HG02759 (cell line): ENCODE data around the gene LRRC8A.

ENCODE experiments used
- ATAC-seq: cut with Tn5 transposase; IDR thresholded peaks from one replicate; pipeline ENCODE4 v1.9.1; 2021; ENCODE audit warnings: mild to moderate bottlenecking, moderate library complexity; ENCODE audit not compliant: unreplicated experiment

The LRRC8A gene

DNA sequence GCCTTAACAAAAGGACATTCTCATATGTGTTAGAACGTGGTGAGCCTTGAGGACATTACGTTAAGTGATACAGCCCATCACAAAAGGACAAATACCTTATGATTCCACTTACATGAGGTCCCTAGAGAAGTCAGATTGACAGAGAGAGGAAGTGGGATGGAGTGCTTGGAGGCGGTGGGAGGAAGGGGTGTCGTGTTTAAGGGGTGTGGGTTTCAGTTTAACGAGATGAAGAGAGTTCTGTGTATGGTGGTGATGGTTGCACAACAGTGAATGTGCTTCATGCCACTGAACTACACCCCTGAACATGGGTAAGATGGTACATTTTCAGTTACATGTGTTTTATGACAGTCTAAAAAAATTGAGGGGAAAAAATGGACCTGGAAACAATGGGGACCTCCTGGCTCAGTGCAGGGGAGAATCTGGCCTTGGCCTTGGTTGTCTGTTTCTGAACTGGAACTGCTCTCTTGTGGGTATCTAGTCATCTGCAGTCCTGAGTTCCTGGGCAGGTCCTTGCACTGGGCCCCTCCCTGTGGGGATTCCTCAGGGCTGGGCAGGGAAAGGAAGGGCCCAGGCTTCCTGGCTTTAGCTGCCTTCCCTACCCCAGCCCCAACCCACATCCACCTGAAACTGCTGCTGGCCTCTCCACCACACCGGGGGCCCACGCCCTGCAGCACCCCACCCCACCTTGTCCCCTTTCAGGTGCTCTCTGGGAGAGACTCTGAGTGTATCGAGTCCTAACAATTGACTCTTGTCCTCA is 17.8 kb downstream of the LRRC8A start:
- no peak for ATAC-seq

DNA sequence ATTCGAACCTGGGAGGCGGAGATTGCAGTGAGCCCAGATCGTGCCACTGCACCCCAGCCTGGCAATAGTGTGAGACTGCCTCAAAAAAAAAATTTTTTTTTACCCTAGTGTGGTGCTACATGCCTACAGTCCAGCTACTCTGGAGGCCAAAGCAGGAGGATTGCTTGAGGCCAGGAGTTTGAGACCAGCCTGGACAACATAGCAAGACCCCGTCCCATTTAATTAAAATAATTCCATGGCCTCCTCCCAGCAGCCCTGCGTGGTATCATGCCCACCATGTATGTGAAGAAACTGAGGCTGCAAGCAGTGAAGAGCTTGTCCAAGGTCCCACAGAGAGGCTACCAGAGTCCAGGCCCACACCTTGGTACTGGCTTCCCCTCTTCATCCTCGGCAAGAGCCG is 19.4 kb downstream of the LRRC8A start:
- ATAC-seq, result no peak

DNA sequence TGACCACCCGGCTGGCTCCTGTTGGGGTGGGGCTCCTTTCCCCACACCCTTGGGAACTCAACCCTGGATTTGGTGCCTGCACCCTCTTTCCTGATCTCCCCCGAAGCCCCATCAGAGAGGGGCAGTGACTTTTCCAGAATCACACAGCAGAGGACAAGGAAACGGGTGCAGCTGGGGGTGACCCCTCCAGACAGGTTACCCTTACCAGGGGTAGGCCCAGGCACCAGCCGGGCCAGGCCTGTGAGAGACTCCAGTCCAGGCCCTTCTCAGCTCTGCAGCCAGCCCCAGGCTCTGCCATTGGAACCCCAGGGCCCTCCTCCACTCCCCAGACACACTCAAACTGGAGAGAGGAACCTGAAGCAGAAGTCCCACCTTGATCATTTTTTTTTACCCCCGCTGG is 19.9 kb downstream of the LRRC8A start:
- ATAC-seq, result peak; percentile 8

GRCh38 chr9:128902351-128903078 is 20.6 kb downstream of the LRRC8A start:
- peak; percentile 87 for ATAC-seq

- no peak for ATAC-seq
Observed at GRCh38 chr9:128903079-128903461, 21.1 kb downstream of the LRRC8A start.

DNA sequence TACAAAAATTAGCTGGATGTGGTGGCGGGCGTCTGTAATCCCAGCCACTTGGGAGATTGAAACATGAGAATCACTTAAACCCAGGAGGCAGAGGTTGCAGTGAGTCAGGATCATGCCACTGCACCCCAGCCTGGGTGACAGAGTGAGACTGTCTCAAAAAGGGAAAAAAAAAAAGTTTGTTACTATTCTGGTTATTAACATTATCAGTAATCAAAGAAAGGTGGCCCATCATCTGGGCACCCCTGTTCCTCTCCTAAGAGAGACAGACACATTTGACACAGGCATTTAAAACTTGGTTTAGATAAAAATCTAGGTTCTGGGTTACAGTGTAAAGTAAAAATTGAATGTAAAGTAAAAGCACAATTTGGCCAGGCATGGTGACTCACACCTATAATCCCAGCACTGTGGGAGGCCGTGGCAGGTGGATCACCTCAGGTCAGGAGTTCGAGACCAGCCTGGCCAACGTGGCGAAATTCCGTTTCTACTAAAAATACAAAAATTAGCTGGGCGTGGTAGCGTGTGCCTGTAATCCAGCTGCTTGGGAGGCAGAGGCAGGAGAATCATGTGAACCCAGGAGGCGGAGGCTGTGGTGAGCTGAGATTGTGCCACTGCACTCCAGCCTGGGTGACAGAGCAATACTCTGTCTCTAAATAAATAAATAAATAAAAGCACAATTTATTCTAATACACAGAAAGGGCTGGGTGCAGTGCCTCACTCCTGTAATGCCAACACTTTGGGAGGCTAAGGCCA is 22.1 kb downstream of the LRRC8A start:
- no peak for ATAC-seq

- ATAC-seq, result no peak
Observed at GRCh38 chr9:128905964-128906363, 24.0 kb downstream of the LRRC8A start.

GRCh38 chr9:128906741-128907140 is 24.8 kb downstream of the LRRC8A start:
- no peak for ATAC-seq

DNA sequence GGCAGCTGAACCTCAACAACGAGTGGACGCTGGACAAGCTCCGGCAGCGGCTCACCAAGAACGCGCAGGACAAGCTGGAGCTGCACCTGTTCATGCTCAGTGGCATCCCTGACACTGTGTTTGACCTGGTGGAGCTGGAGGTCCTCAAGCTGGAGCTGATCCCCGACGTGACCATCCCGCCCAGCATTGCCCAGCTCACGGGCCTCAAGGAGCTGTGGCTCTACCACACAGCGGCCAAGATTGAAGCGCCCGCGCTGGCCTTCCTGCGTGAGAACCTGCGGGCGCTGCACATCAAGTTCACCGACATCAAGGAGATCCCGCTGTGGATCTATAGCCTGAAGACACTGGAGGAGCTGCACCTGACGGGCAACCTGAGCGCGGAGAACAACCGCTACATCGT is 26.4 kb downstream of the LRRC8A start:
- no peak for ATAC-seq

DNA sequence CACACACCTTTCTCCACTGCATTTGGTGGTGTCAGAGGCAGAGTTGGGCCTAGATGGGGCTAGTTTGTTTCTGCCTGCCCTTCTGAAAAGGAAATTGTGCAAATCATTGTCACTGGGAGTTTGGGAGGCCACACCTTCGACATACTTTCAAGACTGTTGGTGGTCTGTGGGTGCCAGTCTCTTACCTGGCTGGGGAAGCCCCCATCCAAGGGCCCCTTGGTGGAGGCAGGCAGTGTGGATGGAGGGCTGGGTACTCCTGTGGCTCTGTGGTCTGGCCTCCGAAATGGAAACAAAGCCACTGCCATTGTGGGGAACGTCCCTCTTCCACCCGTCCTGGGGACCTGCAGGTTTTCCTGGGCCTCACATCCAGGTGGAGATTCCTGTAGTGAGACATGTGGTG is 27.9 kb downstream of the LRRC8A start:
- ATAC-seq, result no peak

- ATAC-seq, result no peak
Observed at GRCh38 chr9:128910906-128911305, 29.0 kb downstream of the LRRC8A start.

GRCh38 chr9:128911529-128912035 is 29.6 kb downstream of the LRRC8A start:
- ATAC-seq, result no peak

DNA sequence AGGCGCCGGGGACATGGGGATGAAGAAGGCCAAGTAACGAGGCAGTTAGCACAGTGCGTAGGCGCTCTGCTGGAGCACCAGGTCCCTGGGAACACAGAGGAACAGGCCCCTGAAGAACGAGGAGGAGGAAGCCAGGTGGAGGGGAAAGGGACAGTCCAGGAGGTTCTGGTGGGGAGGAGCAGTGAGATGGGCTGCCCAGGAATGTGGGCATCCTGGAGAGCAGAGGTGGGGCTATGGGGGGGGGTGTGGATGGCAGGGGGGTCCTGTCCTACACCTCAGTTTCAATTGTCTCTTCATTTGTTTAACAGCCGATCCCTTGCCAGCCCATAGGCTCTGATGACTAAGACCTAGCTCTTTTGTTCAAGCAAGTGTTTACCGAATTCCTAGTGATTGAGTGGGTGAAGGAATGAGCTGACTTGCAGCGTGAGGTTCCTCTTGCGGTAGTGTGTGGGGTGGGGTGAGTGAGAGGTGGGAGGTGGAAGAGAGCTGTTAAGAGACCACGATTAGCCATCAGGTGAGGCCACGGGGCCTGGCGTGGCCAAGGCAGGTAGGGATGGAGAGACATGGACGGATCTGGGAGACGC is 30.4 kb downstream of the LRRC8A start:
- ATAC-seq, result no peak

DNA sequence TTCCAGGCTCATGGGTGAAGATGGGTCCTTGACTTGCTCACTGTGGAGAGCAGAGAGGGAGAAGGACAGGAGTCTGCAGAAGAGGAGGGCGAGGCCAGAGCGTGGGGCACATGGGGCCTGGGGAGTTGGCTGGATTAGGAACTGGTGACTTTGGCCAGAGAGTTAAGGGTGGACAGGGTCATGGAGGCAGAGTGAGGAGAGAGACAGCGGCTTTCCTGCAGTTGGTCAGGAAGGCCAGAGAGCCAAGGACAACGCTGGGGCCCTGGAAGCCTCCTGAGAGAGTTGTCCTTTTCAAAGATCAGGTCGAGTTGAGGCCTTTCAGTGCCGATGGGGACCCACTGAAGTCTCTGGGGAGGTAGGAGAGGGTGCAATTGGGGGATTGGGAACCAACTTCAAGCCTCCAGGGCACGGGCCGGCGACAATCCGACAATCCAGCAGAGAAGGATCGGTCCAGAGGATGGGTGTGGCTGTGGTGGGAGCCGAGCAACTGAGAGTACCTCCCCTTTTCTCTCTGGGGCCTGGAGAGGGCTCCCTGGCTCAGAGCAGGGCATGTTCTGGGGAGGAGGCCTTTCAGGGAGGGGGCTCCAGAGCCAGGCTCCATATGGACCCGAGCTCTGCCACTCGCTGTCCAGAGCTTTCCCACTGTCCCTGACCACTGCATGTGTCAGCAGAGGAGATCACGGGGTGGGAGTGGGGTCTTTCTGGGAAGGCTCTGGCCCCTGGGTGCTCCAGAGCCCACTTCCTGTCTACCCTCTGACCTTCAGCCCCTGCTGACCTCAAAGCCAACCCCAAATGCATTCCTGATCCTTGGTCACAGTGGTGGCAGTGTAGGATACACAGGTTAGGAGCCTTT is 31.3 kb downstream of the LRRC8A start:
- ATAC-seq, result no peak

- ATAC-seq, result no peak
Observed at GRCh38 chr9:128913995-128914772, 32.3 kb downstream of the LRRC8A start.

GRCh38 chr9:128916204-128916603 is 34.3 kb downstream of the LRRC8A start:
- no peak for ATAC-seq

- ATAC-seq, result no peak
Observed at GRCh38 chr9:128916745-128917144, 34.8 kb downstream of the LRRC8A start.

DNA sequence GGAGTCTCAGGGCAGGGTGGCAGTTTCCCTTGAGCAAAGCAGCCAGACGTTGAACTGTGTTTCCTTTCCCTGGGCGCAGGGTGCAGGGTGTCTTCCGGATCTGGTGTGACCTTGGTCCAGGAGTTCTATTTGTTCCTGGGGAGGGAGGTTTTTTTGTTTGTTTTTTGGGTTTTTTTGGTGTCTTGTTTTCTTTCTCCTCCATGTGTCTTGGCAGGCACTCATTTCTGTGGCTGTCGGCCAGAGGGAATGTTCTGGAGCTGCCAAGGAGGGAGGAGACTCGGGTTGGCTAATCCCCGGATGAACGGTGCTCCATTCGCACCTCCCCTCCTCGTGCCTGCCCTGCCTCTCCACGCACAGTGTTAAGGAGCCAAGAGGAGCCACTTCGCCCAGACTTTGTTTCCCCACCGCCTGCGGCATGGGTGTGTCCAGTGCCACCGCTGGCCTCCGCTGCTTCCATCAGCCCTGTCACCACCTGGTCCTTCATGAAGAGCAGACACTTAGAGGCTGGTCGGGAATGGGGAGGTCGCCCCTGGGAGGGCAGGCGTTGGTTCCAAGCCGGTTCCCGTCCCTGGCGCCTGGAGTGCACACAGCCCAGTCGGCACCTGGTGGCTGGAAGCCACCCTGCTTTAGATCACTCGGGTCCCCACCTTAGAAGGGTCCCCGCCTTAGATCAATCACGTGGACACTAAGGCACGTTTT is 35.4 kb downstream of the LRRC8A start:
- ATAC-seq, result no peak

- no peak for ATAC-seq
Observed at GRCh38 chr9:128918921-128919320, 37.0 kb downstream of the LRRC8A start.
